K562 (cell line): ENCODE measurements around the gene FBXO28. TPM values are rescaled to one million over a fixed set of nuclear protein-coding genes. Genes with fewer than 3 reads are reported as not detected.

Experiments used
- BMI1 ChIP-seq: fragments of 150-350 bp; IDR thresholded peaks from 2 replicates; pipeline ENCODE4 v1.6.1; 2014; ENCODE audit warnings: low read length
- POLR3G ChIP-seq: IDR thresholded peaks from 2 replicates; pipeline ENCODE4 v1.6.1; 2011; ENCODE audit not compliant: insufficient read length, insufficient replicate concordance; ENCODE audit errors: extremely low read depth
- SUPT5H ChIP-seq: fragments of 450-650 bp; IDR thresholded peaks from 2 replicates; pipeline ENCODE4 v1.6.1; 2016
- ZBTB33 ChIP-seq: sonication (generic); formaldehyde crosslinking; IDR thresholded peaks from 2 replicates; pipeline ENCODE4 v1.8.1; 2023; ENCODE audit warnings: mild to moderate bottlenecking, missing genetic modification reagents
- ZBTB40 ChIP-seq, 2 experiments: fragments of 450-650 bp in 1 of 2; sonication (generic) in 1 of 2; formaldehyde crosslinking in 1 of 2; IDR thresholded peaks; 2 replicates each; pipeline versions ENCODE4 v1.7.1 to v1.9.0; 2016 to 2022; ENCODE audit warnings: inconsistent platforms in 1 of 2, mild to moderate bottlenecking in 1 of 2, missing genetic modification reagents in 1 of 2
- ZFX ChIP-seq: sonication (generic); formaldehyde crosslinking; IDR thresholded peaks from 2 replicates; pipeline ENCODE4 v1.8.0; 2022; ENCODE audit warnings: mild to moderate bottlenecking, missing genetic modification reagents, moderate library complexity
- polyA plus RNA-seq, 8 experiments: library from polyadenylated mRNA; depleted of rRNA in 4 of 8; stranded (reverse) in 5 of 8; unstranded in 3 of 8; fragments of >200 nt; fragmentation: Nextera tagmentation in 2 of 8; fragmentation: Illumina TruSeq in 1 of 8; extraction: Ambion mirVana in 2 of 8; extraction: Trizol in 1 of 8; gene quantifications; 2 replicates each; pipeline versions ENCODE4 v1.2.1 to v1.2.3, GENCODE V29; 2011 to 2014; ENCODE audit warnings: inconsistent platforms in 1 of 8, missing spikeins in 1 of 8
- total RNA-seq, 7 experiments: library from RNA; depleted of rRNA in 6 of 7; stranded (reverse); fragments of >200 nt in 6 of 7; fragmentation: Illumina TruSeq in 2 of 7; extraction: Trizol in 2 of 7; gene quantifications; 2 replicates each; pipeline versions ENCODE4 v1.2.1 to v1.2.3, GENCODE V29; 2011 to 2021; ENCODE audit warnings: low replicate concordance in 1 of 7

FBXO28 gene
- total and polyA plus RNA-seq, 9 of the 15 experiments (the other 6 are each of a cell fraction or from before 2014, with no cell fraction given), result 4.1 to 34.8 (median 25.3) TPM

DNA sequence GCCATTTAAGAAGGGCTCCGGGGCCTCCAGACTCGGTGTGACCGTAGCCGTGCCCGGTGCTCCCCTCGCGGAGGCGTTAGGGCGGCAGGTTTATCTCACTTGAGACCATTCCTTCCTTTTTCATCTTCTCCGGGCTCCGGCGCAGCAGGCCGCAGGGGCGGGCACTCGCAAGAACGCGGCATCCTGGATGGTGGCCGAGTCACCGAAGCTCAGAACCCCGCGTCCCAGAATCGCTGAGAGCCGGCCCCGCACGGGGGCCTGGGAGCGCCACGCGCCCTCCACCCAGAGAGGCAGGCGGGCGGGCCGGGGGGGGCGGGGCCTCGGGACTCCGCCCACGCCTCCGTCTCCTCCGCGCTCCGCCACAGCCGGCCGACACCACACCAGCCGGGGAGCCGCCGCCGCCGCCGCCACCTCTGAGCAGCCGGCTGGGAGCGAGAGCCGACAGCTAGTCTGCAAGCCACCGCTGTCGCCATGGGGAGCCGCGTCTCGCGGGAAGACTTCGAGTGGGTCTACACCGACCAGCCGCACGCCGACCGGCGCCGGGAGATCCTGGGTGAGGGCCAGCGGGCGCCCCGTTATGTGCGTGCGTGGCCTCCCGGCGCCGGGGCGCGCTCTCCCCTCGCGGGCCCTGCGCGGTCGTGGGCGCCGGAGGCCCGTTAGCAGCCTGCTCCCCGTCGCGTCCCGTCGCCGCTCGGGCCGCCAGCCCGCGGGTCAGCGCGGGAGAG lies 69.1 kb downstream of the FBXO28 start, which contains the start of gene DEGS1 (continued):
- TF ChIP-seq ZBTB40 (IDR thresholded peaks at IDR 0.05) (no peak; the same call in 1 of the 2 replicates), ZBTB40 (CRISPR knock-in tag; IDR thresholded peaks at IDR 0.05) (no peak), BMI1 (no peak), SUPT5H (peak; percentile 87), ZBTB33 (CRISPR knock-in tag) (peak; percentile 8; the same call in 1 of the 2 replicates), ZFX (CRISPR knock-in tag) (peak; percentile 94), POLR3G (no peak)
